ENCODE results near the gene MDK. TPM values are rescaled to one million over a fixed set of nuclear protein-coding genes. Genes with fewer than 3 reads are reported as not detected.

Gene MDK
- polyA plus RNA-seq, 1 donor from 2014 or later, result 90.3 TPM

DNA sequence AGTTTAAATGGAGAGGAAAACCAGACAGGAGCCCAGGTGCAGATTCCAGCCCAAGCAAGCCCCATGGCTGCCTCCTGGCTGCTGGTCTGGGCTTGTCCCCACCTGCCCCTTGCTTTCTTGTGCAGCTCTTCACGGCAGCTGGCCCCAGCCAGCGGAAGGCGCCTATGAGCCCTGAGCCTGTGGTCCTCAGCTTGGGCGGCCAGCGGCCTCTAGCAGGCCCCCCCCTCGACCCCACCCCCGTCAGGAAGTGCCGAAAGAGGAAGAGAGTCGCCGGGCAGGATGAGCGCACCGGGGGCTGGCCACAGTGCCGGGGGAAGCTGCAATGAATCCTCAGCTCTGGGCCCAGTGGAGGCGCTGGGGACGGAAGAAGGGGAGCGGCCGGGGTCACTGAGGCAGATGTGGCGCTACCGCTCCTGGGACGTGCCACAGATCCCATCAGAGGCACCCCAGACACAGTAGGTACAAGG is 36.3 kb upstream of the MDK start:
- Histone ChIP-seq H3K27ac (ENCODE audit: low read length) (no peak overlapping the region), H3F3A (ENCODE audit: insufficient read depth, low read length, poor library complexity, severe bottlenecking) (no peaks in the 10 kb centered on the region), H2AFZ (ENCODE audit: low read depth, low read length) (no peak overlapping the region), H3K36me3 (ENCODE audit: insufficient read depth, low read length) (no peaks in the 10 kb centered on the region), H3K27me3 (ENCODE audit: insufficient read depth, low read depth, low read length) (no peaks in the 10 kb centered on the region), H3K79me2 (replicated peaks; ENCODE audit: insufficient read depth, low read length) (peaks cover 19% of the 10 kb centered on the region), H3K4me3 (ENCODE audit: low read length) (no peak overlapping the region), H4K20me1 (ENCODE audit: insufficient read depth) (no peaks in the 10 kb centered on the region), H3K9me3 (ENCODE audit: low read length) (no peaks in the 10 kb centered on the region), H3K9me2 (ENCODE audit: insufficient read depth, low read length) (no peaks in the 10 kb centered on the region), H3K9ac (ENCODE audit: low read length) (no peak overlapping the region), H3K4me2 (ENCODE audit: low read length) (no peak overlapping the region)
- TF ChIP-seq TAF1 (IDR thresholded peaks at IDR 0.05; ENCODE audit: low read depth) (no peak), MXI1 (conservative IDR thresholded peaks at IDR 0.05; ENCODE audit: poor library complexity, severe bottlenecking) (no peak), SMC3 (conservative IDR thresholded peaks at IDR 0.05; ENCODE audit: poor library complexity) (no peak), EZH2 (IDR thresholded peaks at IDR 0.05; ENCODE audit: borderline replicate concordance, insufficient read depth, low read length, poor library complexity, severe bottlenecking) (no peak), EP300 (conservative IDR thresholded peaks at IDR 0.05; ENCODE audit: poor library complexity, severe bottlenecking) (no peak), POLR2AphosphoS5 (IDR thresholded peaks at IDR 0.05) (no peak), RAD21 (conservative IDR thresholded peaks at IDR 0.05) (no peak)
- TF ChIP-seq, protein P1, sequence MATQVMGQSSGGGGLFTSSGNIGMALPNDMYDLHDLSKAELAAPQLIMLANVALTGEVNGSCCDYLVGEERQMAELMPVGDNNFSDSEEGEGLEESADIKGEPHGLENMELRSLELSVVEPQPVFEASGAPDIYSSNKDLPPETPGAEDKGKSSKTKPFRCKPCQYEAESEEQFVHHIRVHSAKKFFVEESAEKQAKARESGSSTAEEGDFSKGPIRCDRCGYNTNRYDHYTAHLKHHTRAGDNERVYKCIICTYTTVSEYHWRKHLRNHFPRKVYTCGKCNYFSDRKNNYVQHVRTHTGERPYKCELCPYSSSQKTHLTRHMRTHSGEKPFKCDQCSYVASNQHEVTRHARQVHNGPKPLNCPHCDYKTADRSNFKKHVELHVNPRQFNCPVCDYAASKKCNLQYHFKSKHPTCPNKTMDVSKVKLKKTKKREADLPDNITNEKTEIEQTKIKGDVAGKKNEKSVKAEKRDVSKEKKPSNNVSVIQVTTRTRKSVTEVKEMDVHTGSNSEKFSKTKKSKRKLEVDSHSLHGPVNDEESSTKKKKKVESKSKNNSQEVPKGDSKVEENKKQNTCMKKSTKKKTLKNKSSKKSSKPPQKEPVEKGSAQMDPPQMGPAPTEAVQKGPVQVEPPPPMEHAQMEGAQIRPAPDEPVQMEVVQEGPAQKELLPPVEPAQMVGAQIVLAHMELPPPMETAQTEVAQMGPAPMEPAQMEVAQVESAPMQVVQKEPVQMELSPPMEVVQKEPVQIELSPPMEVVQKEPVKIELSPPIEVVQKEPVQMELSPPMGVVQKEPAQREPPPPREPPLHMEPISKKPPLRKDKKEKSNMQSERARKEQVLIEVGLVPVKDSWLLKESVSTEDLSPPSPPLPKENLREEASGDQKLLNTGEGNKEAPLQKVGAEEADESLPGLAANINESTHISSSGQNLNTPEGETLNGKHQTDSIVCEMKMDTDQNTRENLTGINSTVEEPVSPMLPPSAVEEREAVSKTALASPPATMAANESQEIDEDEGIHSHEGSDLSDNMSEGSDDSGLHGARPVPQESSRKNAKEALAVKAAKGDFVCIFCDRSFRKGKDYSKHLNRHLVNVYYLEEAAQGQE (IDR thresholded peaks at IDR 0.05; ENCODE audit: borderline replicate concordance), result no peak
- TF ChIP-seq, protein P2, sequence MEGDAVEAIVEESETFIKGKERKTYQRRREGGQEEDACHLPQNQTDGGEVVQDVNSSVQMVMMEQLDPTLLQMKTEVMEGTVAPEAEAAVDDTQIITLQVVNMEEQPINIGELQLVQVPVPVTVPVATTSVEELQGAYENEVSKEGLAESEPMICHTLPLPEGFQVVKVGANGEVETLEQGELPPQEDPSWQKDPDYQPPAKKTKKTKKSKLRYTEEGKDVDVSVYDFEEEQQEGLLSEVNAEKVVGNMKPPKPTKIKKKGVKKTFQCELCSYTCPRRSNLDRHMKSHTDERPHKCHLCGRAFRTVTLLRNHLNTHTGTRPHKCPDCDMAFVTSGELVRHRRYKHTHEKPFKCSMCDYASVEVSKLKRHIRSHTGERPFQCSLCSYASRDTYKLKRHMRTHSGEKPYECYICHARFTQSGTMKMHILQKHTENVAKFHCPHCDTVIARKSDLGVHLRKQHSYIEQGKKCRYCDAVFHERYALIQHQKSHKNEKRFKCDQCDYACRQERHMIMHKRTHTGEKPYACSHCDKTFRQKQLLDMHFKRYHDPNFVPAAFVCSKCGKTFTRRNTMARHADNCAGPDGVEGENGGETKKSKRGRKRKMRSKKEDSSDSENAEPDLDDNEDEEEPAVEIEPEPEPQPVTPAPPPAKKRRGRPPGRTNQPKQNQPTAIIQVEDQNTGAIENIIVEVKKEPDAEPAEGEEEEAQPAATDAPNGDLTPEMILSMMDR (IDR thresholded peaks at IDR 0.05; ENCODE audit: poor library complexity, severe bottlenecking), result no peak

DNA sequence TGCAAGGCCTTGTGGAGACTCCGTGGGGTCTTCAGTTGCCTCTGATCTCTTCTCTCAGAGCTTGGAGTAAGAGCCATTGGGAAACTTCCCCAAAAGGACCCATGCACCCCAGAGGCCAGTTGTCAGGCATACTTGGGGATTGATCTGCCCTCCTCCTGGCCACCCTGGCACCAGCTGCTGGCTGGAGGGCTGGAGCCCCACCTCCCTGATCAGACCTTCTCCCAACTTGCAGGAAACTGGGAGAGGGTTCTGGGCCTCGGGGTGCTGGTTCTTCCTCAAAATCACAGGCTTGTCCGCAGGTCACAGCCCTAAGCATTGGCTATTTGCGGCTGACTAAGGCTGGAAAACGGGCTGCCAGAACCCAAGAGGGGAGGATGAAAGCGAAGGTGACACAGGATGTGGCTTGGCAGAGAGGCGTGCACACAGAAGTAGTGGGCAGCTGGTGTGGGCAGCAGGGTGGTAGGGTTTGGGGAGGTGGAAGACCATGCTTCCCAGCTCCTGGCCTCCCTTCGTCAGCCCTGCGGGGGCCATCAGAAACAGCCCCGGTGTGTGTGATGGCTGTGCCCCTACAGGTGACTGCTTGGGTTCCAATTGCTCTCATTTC is 35.5 kb upstream of the MDK start:
- no peaks in the 10 kb centered on the region for H3F3A ChIP-seq (ENCODE audit: insufficient read depth, low read length, poor library complexity, severe bottlenecking)
- no peaks in the 10 kb centered on the region for H3K9me3 ChIP-seq (ENCODE audit: low read length)
- H3K79me2 ChIP-seq (replicated peaks; ENCODE audit: insufficient read depth, low read length), result peaks cover 19% of the 10 kb centered on the region
- no peak overlapping the region for H2AFZ ChIP-seq (ENCODE audit: low read depth, low read length)
- H3K27me3 ChIP-seq (ENCODE audit: insufficient read depth, low read depth, low read length), result no peaks in the 10 kb centered on the region
- no peaks in the 10 kb centered on the region for H3K9me2 ChIP-seq (ENCODE audit: insufficient read depth, low read length)
- H3K4me3 ChIP-seq (ENCODE audit: low read length), result no peak overlapping the region
- no peak overlapping the region for H3K27ac ChIP-seq (ENCODE audit: low read length)
- H3K4me2 ChIP-seq (ENCODE audit: low read length), result no peak overlapping the region
- H3K36me3 ChIP-seq (ENCODE audit: insufficient read depth, low read length), result no peaks in the 10 kb centered on the region
- TF ChIP-seq, protein P2 (IDR thresholded peaks at IDR 0.05; ENCODE audit: poor library complexity, severe bottlenecking), result no peak
- TF ChIP-seq POLR2AphosphoS5 (IDR thresholded peaks at IDR 0.05) (no peak), TAF1 (IDR thresholded peaks at IDR 0.05; ENCODE audit: low read depth) (no peak), EP300 (conservative IDR thresholded peaks at IDR 0.05; ENCODE audit: poor library complexity, severe bottlenecking) (no peak), MXI1 (conservative IDR thresholded peaks at IDR 0.05; ENCODE audit: poor library complexity, severe bottlenecking) (no peak), EZH2 (IDR thresholded peaks at IDR 0.05; ENCODE audit: borderline replicate concordance, insufficient read depth, low read length, poor library complexity, severe bottlenecking) (no peak), RAD21 (conservative IDR thresholded peaks at IDR 0.05) (no peak), SMC3 (conservative IDR thresholded peaks at IDR 0.05; ENCODE audit: poor library complexity) (no peak)
- TF ChIP-seq, protein P1 (IDR thresholded peaks at IDR 0.05; ENCODE audit: borderline replicate concordance), result no peak
- no peak overlapping the region for H3K9ac ChIP-seq (ENCODE audit: low read length)
- no peaks in the 10 kb centered on the region for H4K20me1 ChIP-seq (ENCODE audit: insufficient read depth)
